Ectodermal cell (in vitro differentiated cells): ENCODE measurements around the gene POU2F3.

Experiments used
- H3K27ac ChIP-seq: 2 replicates; pipeline ENCODE4 v1.7.0; 2013; ENCODE audit warnings: mild to moderate bottlenecking, low read depth, low read length; ENCODE audit not compliant: insufficient read depth, poor library complexity, severe bottlenecking
- H3K27me3 ChIP-seq: 2 replicates; pipeline ENCODE4 v1.7.0; 2013; ENCODE audit warnings: mild to moderate bottlenecking, low read length; ENCODE audit not compliant: insufficient read depth, control insufficient read depth, poor library complexity, severe bottlenecking
- H3K36me3 ChIP-seq: one replicate; pipeline ENCODE4 v1.7.0; 2013; ENCODE audit warnings: low read length; ENCODE audit not compliant: control insufficient read depth, insufficient read depth
- H3K4me1 ChIP-seq: one replicate; pipeline ENCODE4 v1.7.0; 2013; ENCODE audit warnings: low read length; ENCODE audit not compliant: control insufficient read depth, insufficient read depth
- H3K4me3 ChIP-seq: 2 replicates; pipeline ENCODE4 v1.7.0; 2013; ENCODE audit warnings: low read depth, low read length, control low read depth; ENCODE audit not compliant: insufficient read depth
- H3K9me3 ChIP-seq: 2 replicates; pipeline ENCODE4 v1.7.0; 2013; ENCODE audit warnings: mild to moderate bottlenecking, low read length, moderate library complexity; ENCODE audit not compliant: control insufficient read depth
- WGBS, 2 experiments: methylation state at CpG; one replicate each; pipeline ENCODE4 v1.1.7; 2013; ENCODE audit warnings: missing lambda C conversion rate in 2 of 2; 5-methylcytosine and 5-hydroxymethylcytosine counted together

POU2F3 gene

GRCh38 chr11:120346233-120346632 lies 106.3 kb downstream of the POU2F3 start:
- 79 to 80% methylated on average over 1 of the region's 1 CpG for WGBS, 2 experiments
- H3K27me3 ChIP-seq: no peaks in the 10 kb centered on the region
- no peak overlapping the region for H3K27ac ChIP-seq
- no peaks in the 10 kb centered on the region for H3K9me3 ChIP-seq
- H3K4me3 ChIP-seq: no peak overlapping the region
- H3K4me1 ChIP-seq: no peaks in the 10 kb centered on the region
- no peaks in the 10 kb centered on the region for H3K36me3 ChIP-seq

- Histone ChIP-seq H3K27me3 (no peaks in the 10 kb centered on the region), H3K36me3 (no peaks in the 10 kb centered on the region), H3K4me3 (no peak overlapping the region), H3K9me3 (no peaks in the 10 kb centered on the region), H3K4me1 (no peaks in the 10 kb centered on the region), H3K27ac (no peak overlapping the region)
Observed at GRCh38 chr11:120350637-120351036, 110.7 kb downstream of the POU2F3 start.

- no peaks in the 10 kb centered on the region for H3K36me3 ChIP-seq
- no peak overlapping the region for H3K27ac ChIP-seq
- no peaks in the 10 kb centered on the region for H3K4me1 ChIP-seq
- no peaks in the 10 kb centered on the region for H3K9me3 ChIP-seq
- H3K27me3 ChIP-seq: no peaks in the 10 kb centered on the region
- H3K4me3 ChIP-seq: no peak overlapping the region
- WGBS, 2 experiments: 84 to 92% methylated on average over 5 of the region's 6 CpGs
Observed at GRCh38 chr11:120352405-120352804, 112.5 kb downstream of the POU2F3 start.

- 81 to 100% methylated on average over 1 of the region's 1 CpG for WGBS, 2 experiments
- H3K4me1 ChIP-seq: no peaks in the 10 kb centered on the region
- H3K4me3 ChIP-seq: no peak overlapping the region
- H3K9me3 ChIP-seq: no peaks in the 10 kb centered on the region
- no peaks in the 10 kb centered on the region for H3K36me3 ChIP-seq
- no peak overlapping the region for H3K27ac ChIP-seq
- H3K27me3 ChIP-seq: no peaks in the 10 kb centered on the region
Observed at GRCh38 chr11:120354068-120354467, 114.1 kb downstream of the POU2F3 start.

GRCh38 chr11:120354779-120355178 lies 114.8 kb downstream of the POU2F3 start:
- Histone ChIP-seq H3K36me3 (no peaks in the 10 kb centered on the region), H3K27ac (no peak overlapping the region), H3K9me3 (no peaks in the 10 kb centered on the region), H3K4me1 (no peaks in the 10 kb centered on the region), H3K4me3 (no peak overlapping the region), H3K27me3 (no peaks in the 10 kb centered on the region)
- 83 to 84% methylated on average over 5 to 6 of the region's 6 CpGs for WGBS, 2 experiments

GRCh38 chr11:120357620-120358019 lies 117.7 kb downstream of the POU2F3 start:
- no peaks in the 10 kb centered on the region for H3K9me3 ChIP-seq
- H3K36me3 ChIP-seq: no peaks in the 10 kb centered on the region
- H3K4me1 ChIP-seq: no peaks in the 10 kb centered on the region
- no peak overlapping the region for H3K27ac ChIP-seq
- H3K27me3 ChIP-seq: no peaks in the 10 kb centered on the region
- WGBS, 2 experiments: 91 to 94% methylated on average over 6 of the region's 6 CpGs
- H3K4me3 ChIP-seq: no peak overlapping the region

GRCh38 chr11:120358729-120359128 lies 118.8 kb downstream of the POU2F3 start:
- H3K4me1 ChIP-seq: no peaks in the 10 kb centered on the region
- H3K4me3 ChIP-seq: no peak overlapping the region
- 95% methylated on average over 3 of the region's 3 CpGs for WGBS, 2 experiments
- no peak overlapping the region for H3K27ac ChIP-seq
- no peaks in the 10 kb centered on the region for H3K27me3 ChIP-seq
- no peaks in the 10 kb centered on the region for H3K36me3 ChIP-seq
- no peaks in the 10 kb centered on the region for H3K9me3 ChIP-seq

- H3K4me3 ChIP-seq: no peak overlapping the region
- no peaks in the 10 kb centered on the region for H3K9me3 ChIP-seq
- H3K27ac ChIP-seq: no peak overlapping the region
- H3K4me1 ChIP-seq: no peaks in the 10 kb centered on the region
- no peaks in the 10 kb centered on the region for H3K27me3 ChIP-seq
- H3K36me3 ChIP-seq: no peaks in the 10 kb centered on the region
Observed at GRCh38 chr11:120363436-120363835, 123.5 kb downstream of the POU2F3 start.

GRCh38 chr11:120365512-120365911 lies 125.6 kb downstream of the POU2F3 start:
- Histone ChIP-seq H3K4me1 (no peaks in the 10 kb centered on the region), H3K27me3 (no peaks in the 10 kb centered on the region), H3K9me3 (no peaks in the 10 kb centered on the region), H3K36me3 (no peaks in the 10 kb centered on the region), H3K27ac (no peak overlapping the region), H3K4me3 (no peak overlapping the region)
